A549 (cell line): ENCODE data around the gene BCAT1. TPM values are rescaled to one million over a fixed set of nuclear protein-coding genes. Genes with fewer than 3 reads are reported as not detected.

Experiments
- ATAC-seq, 2 experiments: fragments of 200-7000 bp in 1 of 2; fragments of >200 bp in 1 of 2; cut with Nextera tagmentation in 1 of 2; cut with Tn5 transposase in 1 of 2; 3 replicates each; pipeline versions ENCODE4 v1.8.0 to v1.9.1; 2018 to 2020; ENCODE audit warnings: mild to moderate bottlenecking in 1 of 2, moderate library complexity in 1 of 2
- CTCF ChIA-PET: fragments of 300-600 bp; sonication (Branson Sonifier 250); formaldehyde crosslinking; extraction: SDS; loops from one replicate; lab custom pipeline; 2021; ENCODE audit warnings: antibody characterized with exemption, inconsistent platforms; lab: Yijun Ruan, JAX
- POLR2A ChIA-PET: fragments of 350-600 bp; formaldehyde crosslinking; extraction: SDS; loops from one replicate; lab custom pipeline; 2021; ENCODE audit warnings: antibody characterized with exemption, inconsistent platforms; lab: Yijun Ruan, JAX
- DNase-seq, 2 experiments: peaks; one replicate each; pipeline versions ENCODE4 v3.0.0 to v3.0.0-alpha.2; 2011 to 2016; ENCODE audit warnings: low read depth in 1 of 2, low spot score in 1 of 2
- FAIRE-seq: peaks from 2 replicates; lab custom pipeline; 2011; peaks lifted over from hg19 to GRCh38; lab: Jason Lieb, UNC
- H3K27ac ChIP-seq, 2 experiments: fragments of >200 bp; sonication (Bioruptor Twin); formaldehyde crosslinking; 3 replicates each; pipeline ENCODE4 v1.5.1; 2016 to 2017
- H3K4me1 ChIP-seq: fragments of >200 bp; sonication (Bioruptor Twin); formaldehyde crosslinking; 3 replicates; pipeline ENCODE4 v1.6.1; 2016
- H3K4me2 ChIP-seq: fragments of >200 bp; sonication (Bioruptor Twin); formaldehyde crosslinking; 3 replicates; pipeline ENCODE4 v1.6.1; 2016
- H3K4me3 ChIP-seq: fragments of >200 bp; sonication (Bioruptor Twin); formaldehyde crosslinking; 3 replicates; pipeline ENCODE4 v1.5.1; 2016
- H3K9me3 ChIP-seq: fragments of >200 bp; sonication (Bioruptor Twin); formaldehyde crosslinking; 3 replicates; pipeline ENCODE4 v1.6.1; 2016
- CHD2 ChIP-seq: fragments of 150-350 bp; IDR thresholded peaks from 2 replicates; pipeline ENCODE4 v1.6.1; 2014; ENCODE audit warnings: low read length; ENCODE audit not compliant: partially characterized antibody
- EHF ChIP-seq: fragments of 250-450 bp; sonication (Bioruptor Pico); IDR thresholded peaks from 2 replicates; pipeline ENCODE4 v1.5.0; 2020; ENCODE audit warnings: mild to moderate bottlenecking
- EHMT2 ChIP-seq: fragments of 200-600 bp; sonication (generic); IDR thresholded peaks from 2 replicates; pipeline ENCODE4 v1.6.1; 2016; ENCODE audit warnings: antibody characterized with exemption, low read depth, mild to moderate bottlenecking, moderate library complexity
- EP300 ChIP-seq, 2 experiments: fragments of >200 bp; sonication (Bioruptor Twin); formaldehyde crosslinking; IDR thresholded peaks; 2 replicates in 1 of 2; 3 replicates in 1 of 2; pipeline ENCODE4 v1.6.1; 2016 to 2017
- ESRRA ChIP-seq: fragments of 150-350 bp; IDR thresholded peaks from 2 replicates; pipeline ENCODE4 v1.6.1; 2014; ENCODE audit warnings: mild to moderate bottlenecking, low read length, borderline replicate concordance
- HOXA7 ChIP-seq: fragments of 250-450 bp; sonication (Bioruptor Pico); IDR thresholded peaks from 2 replicates; pipeline ENCODE4 v1.5.0; 2020; ENCODE audit warnings: mild to moderate bottlenecking, moderate library complexity
- JUNB ChIP-seq: fragments of >200 bp; sonication (Bioruptor Twin); formaldehyde crosslinking; IDR thresholded peaks from 2 replicates; pipeline ENCODE4 v1.6.1; 2016
- KDM5A ChIP-seq: fragments of 200-600 bp; sonication (generic); IDR thresholded peaks from 2 replicates; pipeline ENCODE4 v1.6.1; 2016; ENCODE audit warnings: antibody characterized with exemption, mild to moderate bottlenecking
- NFE2L2 ChIP-seq: fragments of 150-350 bp; conservative IDR thresholded peaks from 2 replicates; pipeline ENCODE4 v1.6.1; 2014; ENCODE audit warnings: low read length
- NPAS2 ChIP-seq: fragments of 250-450 bp; sonication (Bioruptor Pico); IDR thresholded peaks from 2 replicates; pipeline ENCODE4 v1.8.0; 2022; ENCODE audit warnings: mild to moderate bottlenecking, moderate library complexity, borderline replicate concordance
- NR3C1 ChIP-seq: fragments of >200 bp; sonication (Bioruptor Twin); formaldehyde crosslinking; IDR thresholded peaks from 3 replicates; pipeline ENCODE4 v1.6.1; 2017
- PHF8 ChIP-seq: fragments of 200-600 bp; sonication (generic); IDR thresholded peaks from 2 replicates; pipeline ENCODE4 v1.6.1; 2016; ENCODE audit warnings: low read depth, mild to moderate bottlenecking, antibody characterized with exemption, moderate library complexity, borderline replicate concordance
- POLR2AphosphoS2 ChIP-seq: conservative IDR thresholded peaks from 2 replicates; pipeline ENCODE4 v1.6.1; 2012; ENCODE audit warnings: low read length, improper control_type of control experiment, inconsistent platforms
- RARB ChIP-seq: fragments of 250-450 bp; sonication (Bioruptor Pico); IDR thresholded peaks from 2 replicates; pipeline ENCODE4 v1.8.0; 2021; ENCODE audit warnings: mild to moderate bottlenecking, moderate library complexity
- RFX5 ChIP-seq: fragments of 450-650 bp; IDR thresholded peaks from 2 replicates; pipeline ENCODE4 v1.7.1; 2014; ENCODE audit warnings: antibody characterized with exemption, mild to moderate bottlenecking, moderate library complexity
- SMC3 ChIP-seq: fragments of >200 bp; sonication (Bioruptor Twin); formaldehyde crosslinking; IDR thresholded peaks from 3 replicates; pipeline ENCODE4 v1.6.1; 2018; ENCODE audit warnings: inconsistent platforms
- SREBF2 ChIP-seq: fragments of 450-650 bp; IDR thresholded peaks from 2 replicates; pipeline ENCODE4 v1.6.1; 2014; ENCODE audit warnings: mild to moderate bottlenecking, moderate library complexity
- TFCP2L1 ChIP-seq: fragments of 250-450 bp; sonication (Bioruptor Pico); IDR thresholded peaks from 2 replicates; pipeline ENCODE4 v1.5.0; 2021; ENCODE audit warnings: mild to moderate bottlenecking
- TP53 ChIP-seq: fragments of 250-450 bp; sonication (Bioruptor Pico); IDR thresholded peaks from 2 replicates; pipeline ENCODE4 v1.5.0; 2021; ENCODE audit warnings: mild to moderate bottlenecking, moderate library complexity
- ZFP36 ChIP-seq: fragments of 450-650 bp; IDR thresholded peaks from 2 replicates; pipeline ENCODE4 v1.6.1; 2014; ENCODE audit warnings: borderline replicate concordance; ENCODE audit not compliant: partially characterized antibody
- ZNF302 ChIP-seq: fragments of 250-450 bp; sonication (Bioruptor Pico); IDR thresholded peaks from 2 replicates; pipeline ENCODE4 v1.9.0; 2021; ENCODE audit warnings: inconsistent platforms, mild to moderate bottlenecking, moderate library complexity
- WGBS: methylation state at CpG from one replicate; pipeline ENCODE4 v1.1.6; 2017; ENCODE audit errors: missing lambda C conversion rate; 5-methylcytosine and 5-hydroxymethylcytosine counted together
- polyA plus RNA-seq, 4 experiments: library from polyadenylated mRNA; depleted of rRNA in 3 of 4; stranded (reverse); fragments of >200 nt; fragmentation: RNase III in 1 of 4; extraction: RNeasy Plus Mini Kit Qiagen cat#74134 plus additional on column Dnase treatment in 1 of 4; gene quantifications; 2 replicates in 3 of 4; 3 replicates in 1 of 4; pipeline ENCODE4 v1.2.3, GENCODE V29; 2011 to 2017
- TF ChIP-seq, protein P1 (sequence below): fragments of 200-600 bp; sonication (generic); IDR thresholded peaks from 2 replicates; pipeline ENCODE4 v1.6.1; 2016; ENCODE audit warnings: antibody characterized with exemption, mild to moderate bottlenecking, moderate library complexity
- TF ChIP-seq, protein P2 (sequence below): fragments of 150-350 bp; IDR thresholded peaks from 2 replicates; pipeline ENCODE4 v1.6.1; 2014; ENCODE audit warnings: low read depth, mild to moderate bottlenecking, low read length
- TF ChIP-seq, protein P3 (sequence below): IDR thresholded peaks from 2 replicates; pipeline ENCODE4 v1.6.1; 2012
- TF ChIP-seq, protein P4 (sequence below): IDR thresholded peaks from 2 replicates; pipeline ENCODE4 v1.6.1; 2012
- TF ChIP-seq, protein P5 (sequence below): fragments of 250-450 bp; sonication (Bioruptor Pico); IDR thresholded peaks from 2 replicates; pipeline ENCODE4 v1.5.0; 2020; ENCODE audit warnings: low read depth, mild to moderate bottlenecking, moderate library complexity
- TF ChIP-seq, protein P6 (sequence below): fragments of 450-650 bp; IDR thresholded peaks from 2 replicates; pipeline ENCODE4 v1.6.1; 2014; ENCODE audit warnings: antibody characterized with exemption
- TF ChIP-seq, protein P7 (sequence below): fragments of 250-450 bp; sonication (Bioruptor Pico); IDR thresholded peaks from 2 replicates; pipeline ENCODE4 v1.5.0; 2021; ENCODE audit warnings: mild to moderate bottlenecking, moderate library complexity, borderline replicate concordance

BCAT1 gene
- polyA plus RNA-seq, 2 of the 4 experiments (the other 2 are of a cell fraction) = 10.5 to 14.6 TPM

DNA sequence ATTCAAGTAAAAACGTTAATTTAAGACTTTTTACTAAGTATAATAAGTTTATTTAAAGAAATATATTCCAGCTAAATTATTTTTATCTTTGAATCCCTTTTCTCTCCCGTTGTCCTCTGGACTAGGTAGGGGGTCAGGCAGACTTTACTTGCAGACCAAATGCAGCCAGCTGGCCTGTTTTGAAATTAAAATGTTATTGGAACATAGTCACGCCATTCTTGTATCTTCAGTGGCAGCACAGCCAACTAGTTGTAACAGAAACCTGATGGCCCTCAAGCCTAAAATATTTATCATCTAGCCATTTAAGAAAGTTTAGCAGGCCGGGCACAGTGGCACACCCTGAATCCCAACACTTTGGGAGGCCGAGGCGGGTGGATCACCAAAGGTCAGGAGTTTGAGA, 52.7 kb downstream of the BCAT1 start:
- Histone ChIP-seq H3K27ac (no peak overlapping the region), H3K9me3 (no peaks in the 10 kb centered on the region), H3K4me1 (peaks cover 8% of the 10 kb centered on the region; the same call in 1 of the 3 replicates), H3K4me2 (no peak overlapping the region), H3K4me3 (no peak overlapping the region)
- CTCF ChIA-PET = no interaction called here
- ATAC-seq = no peak
- DNase-seq = no peak
- WGBS = 69% methylated on average over 6 of the region's 6 CpGs
- no peak for FAIRE-seq
- TF ChIP-seq KDM5A (no peak), CHD2 (no peak), EP300 (IDR thresholded peaks at IDR 0.05) (no peak), JUNB (no peak), EHF (CRISPR knock-in tag) (no peak), POLR2AphosphoS2 (no peak), TP53 (CRISPR knock-in tag) (no peak), EHMT2 (no peak), ESRRA (no peak), PHF8 (no peak), ZFP36 (no peak), RFX5 (no peak), SMC3 (no peak), TFCP2L1 (CRISPR knock-in tag) (no peak)
- TF ChIP-seq, protein P1, sequence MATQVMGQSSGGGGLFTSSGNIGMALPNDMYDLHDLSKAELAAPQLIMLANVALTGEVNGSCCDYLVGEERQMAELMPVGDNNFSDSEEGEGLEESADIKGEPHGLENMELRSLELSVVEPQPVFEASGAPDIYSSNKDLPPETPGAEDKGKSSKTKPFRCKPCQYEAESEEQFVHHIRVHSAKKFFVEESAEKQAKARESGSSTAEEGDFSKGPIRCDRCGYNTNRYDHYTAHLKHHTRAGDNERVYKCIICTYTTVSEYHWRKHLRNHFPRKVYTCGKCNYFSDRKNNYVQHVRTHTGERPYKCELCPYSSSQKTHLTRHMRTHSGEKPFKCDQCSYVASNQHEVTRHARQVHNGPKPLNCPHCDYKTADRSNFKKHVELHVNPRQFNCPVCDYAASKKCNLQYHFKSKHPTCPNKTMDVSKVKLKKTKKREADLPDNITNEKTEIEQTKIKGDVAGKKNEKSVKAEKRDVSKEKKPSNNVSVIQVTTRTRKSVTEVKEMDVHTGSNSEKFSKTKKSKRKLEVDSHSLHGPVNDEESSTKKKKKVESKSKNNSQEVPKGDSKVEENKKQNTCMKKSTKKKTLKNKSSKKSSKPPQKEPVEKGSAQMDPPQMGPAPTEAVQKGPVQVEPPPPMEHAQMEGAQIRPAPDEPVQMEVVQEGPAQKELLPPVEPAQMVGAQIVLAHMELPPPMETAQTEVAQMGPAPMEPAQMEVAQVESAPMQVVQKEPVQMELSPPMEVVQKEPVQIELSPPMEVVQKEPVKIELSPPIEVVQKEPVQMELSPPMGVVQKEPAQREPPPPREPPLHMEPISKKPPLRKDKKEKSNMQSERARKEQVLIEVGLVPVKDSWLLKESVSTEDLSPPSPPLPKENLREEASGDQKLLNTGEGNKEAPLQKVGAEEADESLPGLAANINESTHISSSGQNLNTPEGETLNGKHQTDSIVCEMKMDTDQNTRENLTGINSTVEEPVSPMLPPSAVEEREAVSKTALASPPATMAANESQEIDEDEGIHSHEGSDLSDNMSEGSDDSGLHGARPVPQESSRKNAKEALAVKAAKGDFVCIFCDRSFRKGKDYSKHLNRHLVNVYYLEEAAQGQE = no peak
- TF ChIP-seq, protein P2, sequence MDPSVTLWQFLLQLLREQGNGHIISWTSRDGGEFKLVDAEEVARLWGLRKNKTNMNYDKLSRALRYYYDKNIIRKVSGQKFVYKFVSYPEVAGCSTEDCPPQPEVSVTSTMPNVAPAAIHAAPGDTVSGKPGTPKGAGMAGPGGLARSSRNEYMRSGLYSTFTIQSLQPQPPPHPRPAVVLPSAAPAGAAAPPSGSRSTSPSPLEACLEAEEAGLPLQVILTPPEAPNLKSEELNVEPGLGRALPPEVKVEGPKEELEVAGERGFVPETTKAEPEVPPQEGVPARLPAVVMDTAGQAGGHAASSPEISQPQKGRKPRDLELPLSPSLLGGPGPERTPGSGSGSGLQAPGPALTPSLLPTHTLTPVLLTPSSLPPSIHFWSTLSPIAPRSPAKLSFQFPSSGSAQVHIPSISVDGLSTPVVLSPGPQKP = no peak
- TF ChIP-seq, protein P3, sequence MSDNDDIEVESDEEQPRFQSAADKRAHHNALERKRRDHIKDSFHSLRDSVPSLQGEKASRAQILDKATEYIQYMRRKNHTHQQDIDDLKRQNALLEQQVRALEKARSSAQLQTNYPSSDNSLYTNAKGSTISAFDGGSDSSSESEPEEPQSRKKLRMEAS = no peak
- TF ChIP-seq, protein P4, sequence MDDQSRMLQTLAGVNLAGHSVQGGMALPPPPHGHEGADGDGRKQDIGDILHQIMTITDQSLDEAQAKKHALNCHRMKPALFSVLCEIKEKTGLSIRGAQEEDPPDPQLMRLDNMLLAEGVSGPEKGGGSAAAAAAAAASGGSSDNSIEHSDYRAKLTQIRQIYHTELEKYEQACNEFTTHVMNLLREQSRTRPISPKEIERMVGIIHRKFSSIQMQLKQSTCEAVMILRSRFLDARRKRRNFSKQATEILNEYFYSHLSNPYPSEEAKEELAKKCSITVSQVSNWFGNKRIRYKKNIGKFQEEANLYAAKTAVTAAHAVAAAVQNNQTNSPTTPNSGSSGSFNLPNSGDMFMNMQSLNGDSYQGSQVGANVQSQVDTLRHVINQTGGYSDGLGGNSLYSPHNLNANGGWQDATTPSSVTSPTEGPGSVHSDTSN = no peak
- TF ChIP-seq, protein P5, sequence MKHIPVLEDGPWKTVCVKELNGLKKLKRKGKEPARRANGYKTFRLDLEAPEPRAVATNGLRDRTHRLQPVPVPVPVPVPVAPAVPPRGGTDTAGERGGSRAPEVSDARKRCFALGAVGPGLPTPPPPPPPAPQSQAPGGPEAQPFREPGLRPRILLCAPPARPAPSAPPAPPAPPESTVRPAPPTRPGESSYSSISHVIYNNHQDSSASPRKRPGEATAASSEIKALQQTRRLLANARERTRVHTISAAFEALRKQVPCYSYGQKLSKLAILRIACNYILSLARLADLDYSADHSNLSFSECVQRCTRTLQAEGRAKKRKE (CRISPR knock-in tag) = no peak
- POLR2A ChIA-PET = no interaction called here

DNA sequence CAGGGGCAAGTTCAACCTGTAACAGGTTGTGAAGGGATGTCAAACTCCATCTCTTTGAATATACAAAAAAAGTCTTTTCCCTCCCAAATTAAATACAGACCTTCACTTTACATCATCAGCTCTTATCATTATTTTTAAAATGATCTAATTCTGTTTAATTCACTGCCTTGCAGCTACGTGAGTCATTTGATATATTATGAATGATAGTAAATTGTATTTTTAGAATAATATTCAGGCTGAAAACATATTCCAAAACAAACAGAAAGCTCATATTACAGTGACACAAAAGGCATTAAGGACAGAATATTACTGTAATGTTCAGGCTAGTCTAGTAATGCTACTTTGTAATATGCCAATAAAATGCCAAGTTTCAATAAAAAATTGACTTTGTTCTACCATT, 53.3 kb downstream of the BCAT1 start:
- no peak for DNase-seq
- CTCF ChIA-PET = no interaction called here
- no peak for FAIRE-seq
- no peak overlapping the region for H3K4me2 ChIP-seq
- H3K27ac ChIP-seq = no peak overlapping the region
- no peak overlapping the region for H3K4me3 ChIP-seq
- 50% methylated on average over 1 of the region's 1 CpG for WGBS
- ATAC-seq = no peak
- peaks cover 2% of the 10 kb centered on the region; the same call in 1 of the 3 replicates for H3K4me1 ChIP-seq
- POLR2A ChIA-PET = no interaction called here
- no peaks in the 10 kb centered on the region for H3K9me3 ChIP-seq
- no peak for TF ChIP-seq NR3C1
- no peak for TF ChIP-seq PHF8
- TF ChIP-seq, protein P6, sequence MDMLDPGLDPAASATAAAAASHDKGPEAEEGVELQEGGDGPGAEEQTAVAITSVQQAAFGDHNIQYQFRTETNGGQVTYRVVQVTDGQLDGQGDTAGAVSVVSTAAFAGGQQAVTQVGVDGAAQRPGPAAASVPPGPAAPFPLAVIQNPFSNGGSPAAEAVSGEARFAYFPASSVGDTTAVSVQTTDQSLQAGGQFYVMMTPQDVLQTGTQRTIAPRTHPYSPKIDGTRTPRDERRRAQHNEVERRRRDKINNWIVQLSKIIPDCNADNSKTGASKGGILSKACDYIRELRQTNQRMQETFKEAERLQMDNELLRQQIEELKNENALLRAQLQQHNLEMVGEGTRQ = no peak
- TF ChIP-seq POLR2AphosphoS2 = no peak
- no peak for TF ChIP-seq NPAS2 (CRISPR knock-in tag)
- no peak for TF ChIP-seq HOXA7
- TF ChIP-seq CHD2 = no peak
- TF ChIP-seq NFE2L2 = no peak
- TF ChIP-seq ESRRA = no peak
- TF ChIP-seq, protein P7, sequence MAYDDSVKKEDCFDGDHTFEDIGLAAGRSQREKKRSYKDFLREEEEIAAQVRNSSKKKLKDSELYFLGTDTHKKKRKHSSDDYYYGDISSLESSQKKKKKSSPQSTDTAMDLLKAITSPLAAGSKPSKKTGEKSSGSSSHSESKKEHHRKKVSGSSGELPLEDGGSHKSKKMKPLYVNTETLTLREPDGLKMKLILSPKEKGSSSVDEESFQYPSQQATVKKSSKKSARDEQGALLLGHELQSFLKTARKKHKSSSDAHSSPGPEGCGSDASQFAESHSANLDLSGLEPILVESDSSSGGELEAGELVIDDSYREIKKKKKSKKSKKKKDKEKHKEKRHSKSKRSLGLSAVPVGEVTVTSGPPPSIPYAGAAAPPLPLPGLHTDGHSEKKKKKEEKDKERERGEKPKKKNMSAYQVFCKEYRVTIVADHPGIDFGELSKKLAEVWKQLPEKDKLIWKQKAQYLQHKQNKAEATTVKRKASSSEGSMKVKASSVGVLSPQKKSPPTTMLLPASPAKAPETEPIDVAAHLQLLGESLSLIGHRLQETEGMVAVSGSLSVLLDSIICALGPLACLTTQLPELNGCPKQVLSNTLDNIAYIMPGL (CRISPR knock-in tag) = no peak
- no peak for TF ChIP-seq ZNF302 (CRISPR knock-in tag)
- no peak for TF ChIP-seq RARB (CRISPR knock-in tag)
- no peak for TF ChIP-seq SREBF2
